Parathyroid adenoma (tissue), 2 donors: ENCODE data around the gene SETD5.

ENCODE experiments used
- H2AFZ ChIP-seq: fragments of 300-600 bp; sonication (generic); one replicate; pipeline ENCODE4 v1.7.0; 2017; ENCODE audit warnings: antibody characterized with exemption, mild to moderate bottlenecking
- H3K27ac ChIP-seq: fragments of 300-600 bp; sonication (generic); one replicate; pipeline ENCODE4 v1.7.0; 2017
- H3K27me3 ChIP-seq: fragments of 300-600 bp; sonication (generic); one replicate; pipeline ENCODE4 v1.7.0; 2017; ENCODE audit warnings: low read length; ENCODE audit not compliant: control insufficient read depth, insufficient read depth
- H3K36me3 ChIP-seq: fragments of 300-600 bp; sonication (generic); one replicate; pipeline ENCODE4 v1.7.0; 2017; ENCODE audit warnings: low read length; ENCODE audit not compliant: control insufficient read depth, insufficient read depth
- H3K4me1 ChIP-seq: fragments of 300-600 bp; sonication (generic); one replicate; pipeline ENCODE4 v1.7.0; 2017; ENCODE audit warnings: control low read depth
- H3K4me2 ChIP-seq: fragments of 300-600 bp; sonication (generic); one replicate; pipeline ENCODE4 v1.7.0; 2017; ENCODE audit warnings: low read length
- H3K4me3 ChIP-seq: fragments of 300-600 bp; sonication (generic); one replicate; pipeline ENCODE4 v1.7.0; 2017; ENCODE audit warnings: low read depth, low read length
- H3K79me2 ChIP-seq: fragments of 300-600 bp; sonication (generic); one replicate; pipeline ENCODE4 v1.7.0; 2017; ENCODE audit warnings: control low read depth
- H3K9ac ChIP-seq: fragments of 300-600 bp; sonication (generic); one replicate; pipeline ENCODE4 v1.7.0; 2017; ENCODE audit warnings: mild to moderate bottlenecking
- H3K9me3 ChIP-seq: fragments of 300-600 bp; sonication (generic); one replicate; pipeline ENCODE4 v1.7.0; 2017; ENCODE audit warnings: low read length; ENCODE audit not compliant: control insufficient read depth
- CTCF ChIP-seq: fragments of 300-600 bp; sonication (generic); IDR thresholded peaks from one replicate; pipeline ENCODE4 v1.7.0; 2017; ENCODE audit warnings: antibody characterized with exemption, mild to moderate bottlenecking
- donor health status: primary hyperparathyroidism.

The SETD5 gene

GRCh38 chr3:9448071-9448470, 50.7 kb downstream of the SETD5 start:
- H3K27me3 ChIP-seq: no peaks in the 10 kb centered on the region
- no peaks in the 10 kb centered on the region for H3K36me3 ChIP-seq
- no peak overlapping the region for H3K4me2 ChIP-seq
- H3K9me3 ChIP-seq: no peaks in the 10 kb centered on the region
- H3K9ac ChIP-seq: no peak overlapping the region
- H3K4me1 ChIP-seq: no peaks in the 10 kb centered on the region
- H3K79me2 ChIP-seq: peaks cover 15% of the 10 kb centered on the region
- no peak overlapping the region for H2AFZ ChIP-seq
- no peak overlapping the region for H3K27ac ChIP-seq
- H3K4me3 ChIP-seq: no peak overlapping the region
- TF ChIP-seq CTCF: no peak

GRCh38 chr3:9448643-9449042, 51.2 kb downstream of the SETD5 start:
- Histone ChIP-seq H3K36me3 (no peaks in the 10 kb centered on the region), H3K9ac (no peak overlapping the region), H3K9me3 (no peaks in the 10 kb centered on the region), H2AFZ (no peak overlapping the region), H3K27me3 (no peaks in the 10 kb centered on the region), H3K4me1 (no peaks in the 10 kb centered on the region), H3K27ac (no peak overlapping the region), H3K4me2 (no peak overlapping the region), H3K4me3 (no peak overlapping the region), H3K79me2 (peaks cover 11% of the 10 kb centered on the region)
- TF ChIP-seq CTCF: no peak

DNA sequence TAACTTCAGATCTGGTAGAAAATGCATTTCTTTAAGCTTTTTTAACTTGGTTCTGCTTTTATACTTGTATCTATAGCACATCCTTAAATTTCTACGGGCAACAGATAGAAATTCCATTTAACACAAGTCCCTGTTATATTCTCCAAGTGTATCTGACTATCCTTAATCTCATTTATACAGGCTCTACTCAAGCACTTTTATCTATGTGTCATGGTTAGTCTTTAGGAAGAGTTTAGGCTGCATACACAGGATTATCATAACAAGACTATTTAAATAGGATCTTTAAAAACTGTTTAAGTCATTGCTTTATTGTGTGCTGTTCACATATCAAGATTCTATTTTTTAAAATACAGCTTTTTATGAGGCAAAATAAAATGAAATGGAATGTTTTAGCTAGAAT, 52.7 kb downstream of the SETD5 start:
- H3K79me2 ChIP-seq: peaks cover 8% of the 10 kb centered on the region
- H3K4me3 ChIP-seq: no peak overlapping the region
- no peaks in the 10 kb centered on the region for H3K27me3 ChIP-seq
- H3K36me3 ChIP-seq: no peaks in the 10 kb centered on the region
- no peak overlapping the region for H3K9ac ChIP-seq
- no peaks in the 10 kb centered on the region for H3K4me1 ChIP-seq
- no peak overlapping the region for H2AFZ ChIP-seq
- TF ChIP-seq CTCF: no peak
- H3K9me3 ChIP-seq: no peaks in the 10 kb centered on the region
- H3K27ac ChIP-seq: no peak overlapping the region
- H3K4me2 ChIP-seq: no peak overlapping the region

GRCh38 chr3:9450991-9451390, 53.6 kb downstream of the SETD5 start:
- Histone ChIP-seq H3K27ac (no peak overlapping the region), H3K27me3 (no peaks in the 10 kb centered on the region), H3K4me3 (no peak overlapping the region), H3K4me1 (no peaks in the 10 kb centered on the region), H2AFZ (no peak overlapping the region), H3K36me3 (no peaks in the 10 kb centered on the region), H3K4me2 (no peak overlapping the region), H3K9ac (no peak overlapping the region), H3K79me2 (peaks cover 6% of the 10 kb centered on the region), H3K9me3 (no peaks in the 10 kb centered on the region)
- no peak for TF ChIP-seq CTCF

GRCh38 chr3:9452417-9452816, 55.0 kb downstream of the SETD5 start:
- H3K9ac ChIP-seq: no peak overlapping the region
- H3K9me3 ChIP-seq: no peaks in the 10 kb centered on the region
- H3K27me3 ChIP-seq: no peaks in the 10 kb centered on the region
- no peak overlapping the region for H2AFZ ChIP-seq
- no peak for TF ChIP-seq CTCF
- no peak overlapping the region for H3K4me3 ChIP-seq
- no peak overlapping the region for H3K4me2 ChIP-seq
- no peaks in the 10 kb centered on the region for H3K4me1 ChIP-seq
- H3K36me3 ChIP-seq: no peaks in the 10 kb centered on the region
- peaks cover 6% of the 10 kb centered on the region for H3K79me2 ChIP-seq
- H3K27ac ChIP-seq: no peak overlapping the region
